GM23338 (cell line): ENCODE measurements around the gene NSMCE4A. TPM values are rescaled to one million over a fixed set of nuclear protein-coding genes. Genes with fewer than 3 reads are reported as not detected.
"Not testable (repeated sequence)": the region's sequence is repeated elsewhere in the genome, so short reads cannot be mapped to it uniquely, and the experiment has no call there.

Source experiments
- ATAC-seq: fragments of 200-7000 bp; cut with Tn5 transposase; 3 replicates; pipeline ENCODE4 v1.9.1; 2020
- DNase-seq: peaks from one replicate; pipeline ENCODE4 v3.0.0-alpha.2; 2015; ENCODE audit warnings: low spot score
- H2AFZ ChIP-seq: fragments of 200-600 bp; sonication (generic); 2 replicates; pipeline ENCODE4 v1.8.0; 2016; ENCODE audit warnings: antibody characterized with exemption, mild to moderate bottlenecking, moderate library complexity
- H3F3A ChIP-seq: fragments of 200-600 bp; sonication (generic); replicated peaks from 2 replicates; pipeline ENCODE4 v1.8.0; 2017; ENCODE audit warnings: antibody characterized with exemption, mixed run types, low read depth
- H3K27ac ChIP-seq: fragments of 200-600 bp; sonication (generic); 2 replicates; pipeline ENCODE4 v1.6.1; 2016; ENCODE audit warnings: low read depth
- H3K27me3 ChIP-seq: fragments of 200-600 bp; sonication (generic); 2 replicates; pipeline ENCODE4 v1.8.0; 2016; ENCODE audit warnings: mild to moderate bottlenecking, mixed run types, moderate library complexity; ENCODE audit not compliant: insufficient read depth
- H3K36me3 ChIP-seq: fragments of 200-600 bp; sonication (generic); 2 replicates; pipeline ENCODE4 v1.8.0; 2016; ENCODE audit warnings: mild to moderate bottlenecking; ENCODE audit not compliant: insufficient read depth
- H3K4me1 ChIP-seq: fragments of 200-600 bp; sonication (generic); 2 replicates; pipeline ENCODE4 v1.8.0; 2016; ENCODE audit warnings: mild to moderate bottlenecking, moderate library complexity; ENCODE audit not compliant: insufficient read depth
- H3K4me2 ChIP-seq: fragments of 200-600 bp; sonication (generic); 2 replicates; pipeline ENCODE4 v1.7.1; 2017; ENCODE audit warnings: mixed run types
- H3K4me3 ChIP-seq: fragments of 200-600 bp; sonication (generic); 2 replicates; pipeline ENCODE4 v1.6.1; 2016; ENCODE audit warnings: mixed run types
- H3K79me2 ChIP-seq: fragments of 200-600 bp; sonication (generic); replicated peaks from 2 replicates; pipeline ENCODE4 v1.8.0; 2017; ENCODE audit warnings: mild to moderate bottlenecking; ENCODE audit not compliant: insufficient read depth
- H3K9me2 ChIP-seq: fragments of 200-600 bp; sonication (generic); 2 replicates; pipeline ENCODE4 v1.8.0; 2017; ENCODE audit not compliant: insufficient read depth
- H4K20me1 ChIP-seq: fragments of 200-600 bp; sonication (generic); replicated peaks from 2 replicates; pipeline ENCODE4 v1.8.0; 2017; ENCODE audit warnings: mild to moderate bottlenecking; ENCODE audit not compliant: insufficient read depth
- H3K27ac Mint-ChIP-seq: 2 replicates; pipeline ENCODE4 v1.8.0; 2020; ENCODE audit warnings: inconsistent platforms, mild to moderate bottlenecking, moderate library complexity, mixed read lengths
- H3K27me3 Mint-ChIP-seq: 3 replicates; pipeline ENCODE4 v1.8.0; 2022; ENCODE audit warnings: low read depth, mild to moderate bottlenecking, moderate library complexity, mixed read lengths, inconsistent platforms; ENCODE audit not compliant: insufficient read depth, poor library complexity
- H3K36me3 Mint-ChIP-seq: 3 replicates; pipeline ENCODE4 v1.8.0; 2021; ENCODE audit warnings: low read depth, mild to moderate bottlenecking, inconsistent platforms, moderate library complexity, mixed read lengths
- H3K4me1 Mint-ChIP-seq: 3 replicates; pipeline ENCODE4 v1.8.0; 2020; ENCODE audit warnings: mild to moderate bottlenecking, inconsistent platforms, mixed read lengths
- H3K4me3 Mint-ChIP-seq: 3 replicates; pipeline ENCODE4 v1.8.0; 2021; ENCODE audit warnings: moderate library complexity, mild to moderate bottlenecking, inconsistent platforms, mixed read lengths
- H3K9me3 Mint-ChIP-seq: 3 replicates; pipeline ENCODE4 v1.8.0; 2020; ENCODE audit warnings: moderate library complexity, mild to moderate bottlenecking, inconsistent platforms, mixed read lengths
- CREB1 ChIP-seq: fragments of 250-450 bp; sonication (Bioruptor Pico); IDR thresholded peaks from 2 replicates; pipeline ENCODE4 v1.5.0; 2020; ENCODE audit warnings: low read depth, mild to moderate bottlenecking, moderate library complexity
- CTCF ChIP-seq, 2 experiments: fragments of 200-600 bp in 1 of 2; sonication (generic) in 1 of 2; conservative IDR thresholded peaks; 2 replicates each; pipeline versions ENCODE4 v1.5.1 to v1.6.1; 2016 to 2017; ENCODE audit warnings: antibody characterized with exemption in 2 of 2, low read depth in 2 of 2, mild to moderate bottlenecking in 2 of 2, moderate library complexity in 1 of 2
- POLR2AphosphoS5 ChIP-seq: IDR thresholded peaks from 2 replicates; pipeline ENCODE4 v1.6.1; 2016; ENCODE audit warnings: antibody characterized with exemption, low read depth
- ZNF331 ChIP-seq: fragments of 250-450 bp; sonication (Bioruptor Pico); IDR thresholded peaks from 2 replicates; pipeline ENCODE4 v1.5.0; 2020; ENCODE audit warnings: low read depth, mild to moderate bottlenecking, moderate library complexity
- ZNF462 ChIP-seq: fragments of 250-450 bp; sonication (Bioruptor Pico); IDR thresholded peaks from 2 replicates; pipeline ENCODE4 v1.5.0; 2020; ENCODE audit warnings: mild to moderate bottlenecking, moderate library complexity
- polyA plus RNA-seq: library from polyadenylated mRNA; unstranded; fragments of >200 nt; fragmentation: Nextera tagmentation; extraction: Ambion mirVana; gene quantifications from 2 replicates; pipeline ENCODE4 v1.2.1, GENCODE V29; 2016
- total RNA-seq: library from RNA; depleted of rRNA; stranded (reverse); fragments of >200 nt; shearing (Covaris generic); gene quantifications from 2 replicates; pipeline ENCODE4 v1.2.3, GENCODE V29; 2014

The NSMCE4A gene
- total and polyA plus RNA-seq, 2 experiments from 2014 or later: 84.8 to 94.9 TPM

- H3K4me1 ChIP-seq: peaks cover 20% of the 10 kb centered on the region
- H3K27me3 ChIP-seq: no peaks in the 10 kb centered on the region
- no peaks in the 10 kb centered on the region for H3K79me2 ChIP-seq
- Mint-ChIP-seq H3K36me3 (no peaks in the 10 kb centered on the region), H3K9me3 (no peaks in the 10 kb centered on the region; the same call in 2 of the 3 replicates), H3K4me3 (no peak overlapping the region), H3K27me3 (peaks cover 8% of the 10 kb centered on the region), H3K4me1 (peaks cover 21% of the 10 kb centered on the region), H3K27ac (peak overlapping the region; percentile 77; the same call in 1 of the 2 replicates)
- H3K4me2 ChIP-seq: peak overlapping the region; percentile 45; the same call in 1 of the 2 replicates
- no peaks in the 10 kb centered on the region for H4K20me1 ChIP-seq
- no peaks in the 10 kb centered on the region for H3K36me3 ChIP-seq
- H3K27ac ChIP-seq: no peak overlapping the region
- H2AFZ ChIP-seq: peak overlapping the region; percentile 99
- no peak for DNase-seq
- ATAC-seq: peak; percentile 16; the same call in 2 of the 3 replicates
- no peaks in the 10 kb centered on the region for H3K9me2 ChIP-seq
- no peak overlapping the region for H3K4me3 ChIP-seq
- no peak for TF ChIP-seq ZNF331 (CRISPR knock-in tag)
- no peaks in the 10 kb centered on the region for H3F3A ChIP-seq
These were observed 44.0 kb upstream of the NSMCE4A start for GRCh38 chr10:122018951-122019413.

DNA sequence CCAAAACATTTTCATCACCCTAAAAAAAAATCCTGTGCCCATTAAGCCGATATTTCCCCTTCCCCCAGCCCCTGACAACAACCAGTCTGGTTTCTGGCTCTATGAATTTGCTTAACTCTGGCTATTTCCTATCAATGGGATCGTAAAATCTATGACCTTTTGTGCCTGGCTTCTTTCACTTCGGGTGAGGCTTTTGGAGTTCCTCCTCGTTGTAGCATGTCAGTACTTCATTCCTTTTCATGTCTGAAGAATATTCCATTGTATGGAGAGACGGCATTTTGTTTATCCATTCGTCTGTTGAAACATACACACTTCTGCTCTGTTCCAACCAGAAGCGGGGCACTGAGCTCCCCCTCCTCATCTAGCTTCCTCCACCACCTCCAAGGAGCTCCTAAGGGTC lies 43.5 kb upstream of the NSMCE4A start:
- peaks cover 20% of the 10 kb centered on the region for H3K4me1 ChIP-seq
- no peak overlapping the region for H3K27ac ChIP-seq
- Mint-ChIP-seq H3K9me3 (no peaks in the 10 kb centered on the region), H3K27me3 (peaks cover 8% of the 10 kb centered on the region), H3K36me3 (no peaks in the 10 kb centered on the region), H3K27ac (no peak overlapping the region), H3K4me1 (peaks cover 21% of the 10 kb centered on the region), H3K4me3 (no peak overlapping the region)
- no peaks in the 10 kb centered on the region for H3F3A ChIP-seq
- H2AFZ ChIP-seq: peak overlapping the region; percentile 99
- ATAC-seq (no peak), DNase-seq (no peak)
- TF ChIP-seq CTCF (conservative IDR thresholded peaks at IDR 0.05; ENCODE audit: low read depth in 2 of 2): no peak
- no peak for TF ChIP-seq ZNF462 (CRISPR knock-in tag)
- TF ChIP-seq POLR2AphosphoS5: no peak
- TF ChIP-seq CREB1 (CRISPR knock-in tag): no peak
- no peaks in the 10 kb centered on the region for H3K36me3 ChIP-seq
- no peak overlapping the region for H3K4me2 ChIP-seq
- H3K9me2 ChIP-seq: no peaks in the 10 kb centered on the region
- no peaks in the 10 kb centered on the region for H3K27me3 ChIP-seq
- H3K4me3 ChIP-seq: no peak overlapping the region
- no peaks in the 10 kb centered on the region for H3K79me2 ChIP-seq
- H4K20me1 ChIP-seq: no peaks in the 10 kb centered on the region

DNA sequence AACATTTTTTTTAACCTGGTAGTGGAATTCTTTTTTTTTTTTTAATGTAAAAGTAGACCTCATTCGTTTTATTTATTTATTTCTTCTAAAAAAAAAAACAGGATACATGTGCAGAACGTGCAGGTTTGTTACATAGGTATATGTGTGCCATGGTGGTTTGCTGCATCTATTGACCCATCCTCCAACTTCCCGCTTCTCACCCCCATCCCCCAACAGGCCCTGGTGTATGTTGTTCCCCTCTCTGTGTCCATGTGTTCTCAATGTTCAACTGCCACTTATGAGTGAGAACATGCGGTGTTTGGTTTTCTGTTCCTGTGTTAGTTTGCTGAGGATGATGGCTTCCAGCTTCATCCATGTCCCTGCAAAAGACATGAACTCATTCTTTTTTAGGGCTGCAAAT lies 42.9 kb upstream of the NSMCE4A start:
- not testable (repeated sequence) for H3K27ac Mint-ChIP-seq, ATAC-seq, DNase-seq, H3K27ac ChIP-seq, H3K9me2 ChIP-seq, H2AFZ ChIP-seq, H3K79me2 ChIP-seq, H3F3A ChIP-seq, H3K36me3 ChIP-seq, H3K4me2 ChIP-seq, H3K4me3 ChIP-seq, H4K20me1 ChIP-seq, H3K4me3 Mint-ChIP-seq, H3K9me3 Mint-ChIP-seq, H3K36me3 Mint-ChIP-seq, H3K27me3 ChIP-seq, H3K27me3 Mint-ChIP-seq
- H3K4me1 Mint-ChIP-seq: peaks cover 21% of the 10 kb centered on the region
- peaks cover 20% of the 10 kb centered on the region for H3K4me1 ChIP-seq
